HCT116 (cell line): ENCODE data around the gene PHACTR1.

ENCODE experiments used
- EGR1 ChIP-seq: IDR thresholded peaks from 2 replicates; pipeline ENCODE4 v1.6.1; 2012; ENCODE audit warnings: low read depth
- EZH2 ChIP-seq: fragments of 200-600 bp; sonication (generic); IDR thresholded peaks from 2 replicates; pipeline ENCODE4 v1.6.1; 2017; ENCODE audit warnings: antibody characterized with exemption, mixed run types
- SRF ChIP-seq: IDR thresholded peaks from 2 replicates; pipeline ENCODE4 v1.6.1; 2012; ENCODE audit warnings: low read depth
- TCF7L2 ChIP-seq: IDR thresholded peaks from 2 replicates; pipeline ENCODE4 v1.7.0; 2011; ENCODE audit warnings: borderline replicate concordance, inconsistent platforms; ENCODE audit not compliant: insufficient read depth, insufficient read length; ENCODE audit errors: extremely low read depth
- YY1 ChIP-seq: IDR thresholded peaks from 2 replicates; pipeline ENCODE4 v1.6.1; 2011; ENCODE audit warnings: low read length, low read depth, moderate library complexity, mild to moderate bottlenecking; ENCODE audit not compliant: insufficient replicate concordance; ENCODE audit errors: extremely low read depth
- TF ChIP-seq, protein P1 (sequence below): IDR thresholded peaks from 2 replicates; pipeline ENCODE4 v1.6.1; 2012
- TF ChIP-seq, protein P2 (sequence below), 3 experiments: fragments of 200-600 bp in 1 of 3; sonication (generic) in 1 of 3; IDR thresholded peaks in 2 of 3; conservative IDR thresholded peaks in 1 of 3; 2 replicates each; pipeline ENCODE4 v1.5.1; 2012 to 2017; ENCODE audit warnings: low read depth in 2 of 3, low read length in 2 of 3, antibody characterized with exemption in 1 of 3, borderline replicate concordance in 1 of 3, control low read depth in 1 of 3, mild to moderate bottlenecking in 1 of 3, mixed read lengths in 1 of 3, mixed run types in 1 of 3, moderate library complexity in 1 of 3; ENCODE audit not compliant: insufficient read depth in 1 of 3

DNA sequence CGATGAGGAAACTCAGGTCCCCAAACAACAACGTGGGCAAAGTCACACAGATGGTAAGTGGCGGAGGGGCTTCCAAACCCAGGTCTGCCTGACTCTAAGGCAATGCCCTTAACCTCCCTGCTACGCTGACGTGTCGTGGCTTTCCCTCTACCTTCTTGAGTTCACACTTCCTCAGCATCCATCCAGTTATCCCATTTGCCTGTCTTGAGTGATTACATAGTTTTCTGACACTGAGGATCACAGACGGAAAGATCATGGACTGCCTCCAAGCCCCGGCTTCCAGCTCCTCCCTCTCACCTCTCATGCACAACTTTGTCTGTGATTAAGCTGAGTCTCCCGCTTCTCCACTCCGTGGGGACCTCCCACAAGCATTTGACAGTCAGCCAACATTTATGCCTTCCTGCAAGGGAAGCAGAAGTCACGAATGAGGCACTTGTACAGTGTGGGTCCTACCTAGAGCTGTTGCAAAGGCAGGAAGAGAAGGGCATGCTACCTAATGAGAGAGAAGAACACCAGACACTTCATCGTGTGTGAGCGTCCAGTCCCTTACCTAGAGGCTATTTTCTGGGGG is 578.0 kb downstream of the PHACTR1 start:
- no peak for TF ChIP-seq EGR1
- TF ChIP-seq EZH2, result no peak
- TF ChIP-seq SRF, result no peak
- TF ChIP-seq, protein P1, sequence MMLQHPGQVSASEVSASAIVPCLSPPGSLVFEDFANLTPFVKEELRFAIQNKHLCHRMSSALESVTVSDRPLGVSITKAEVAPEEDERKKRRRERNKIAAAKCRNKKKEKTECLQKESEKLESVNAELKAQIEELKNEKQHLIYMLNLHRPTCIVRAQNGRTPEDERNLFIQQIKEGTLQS, result no peak
- TF ChIP-seq, protein P2, sequence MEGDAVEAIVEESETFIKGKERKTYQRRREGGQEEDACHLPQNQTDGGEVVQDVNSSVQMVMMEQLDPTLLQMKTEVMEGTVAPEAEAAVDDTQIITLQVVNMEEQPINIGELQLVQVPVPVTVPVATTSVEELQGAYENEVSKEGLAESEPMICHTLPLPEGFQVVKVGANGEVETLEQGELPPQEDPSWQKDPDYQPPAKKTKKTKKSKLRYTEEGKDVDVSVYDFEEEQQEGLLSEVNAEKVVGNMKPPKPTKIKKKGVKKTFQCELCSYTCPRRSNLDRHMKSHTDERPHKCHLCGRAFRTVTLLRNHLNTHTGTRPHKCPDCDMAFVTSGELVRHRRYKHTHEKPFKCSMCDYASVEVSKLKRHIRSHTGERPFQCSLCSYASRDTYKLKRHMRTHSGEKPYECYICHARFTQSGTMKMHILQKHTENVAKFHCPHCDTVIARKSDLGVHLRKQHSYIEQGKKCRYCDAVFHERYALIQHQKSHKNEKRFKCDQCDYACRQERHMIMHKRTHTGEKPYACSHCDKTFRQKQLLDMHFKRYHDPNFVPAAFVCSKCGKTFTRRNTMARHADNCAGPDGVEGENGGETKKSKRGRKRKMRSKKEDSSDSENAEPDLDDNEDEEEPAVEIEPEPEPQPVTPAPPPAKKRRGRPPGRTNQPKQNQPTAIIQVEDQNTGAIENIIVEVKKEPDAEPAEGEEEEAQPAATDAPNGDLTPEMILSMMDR (IDR thresholded peaks at IDR 0.05 in 2 of 3, conservative IDR thresholded peaks at IDR 0.05 in 1 of 3; ENCODE audit: borderline replicate concordance in 1 of 3, insufficient read depth in 1 of 3, low read depth in 2 of 3, low read length in 2 of 3), result no peak
- no peak for TF ChIP-seq YY1
- TF ChIP-seq TCF7L2, result no peak
